Activated CD8-positive, alpha-beta T cell treated with anti-CD3 and anti-CD28 coated beads for 36 hours (primary cell): ENCODE measurements around the gene STK32A. TPM values are rescaled to one million over a fixed set of nuclear protein-coding genes. Genes with fewer than 3 reads are reported as not detected.

Experiments
- ATAC-seq: fragments of 200-7000 bp; cut with Tn5 transposase; one replicate; pipeline ENCODE4 v1.10.0; 2021; ENCODE audit warnings: mild to moderate bottlenecking, moderate library complexity
- CTCF ChIA-PET: fragments of 350-600 bp; sonication (Branson Sonifier 250); formaldehyde crosslinking; loops from one replicate; lab custom pipeline; 2021; ENCODE audit warnings: antibody characterized with exemption; lab: Charles Lee
- POLR2A ChIA-PET: fragments of 350-600 bp; sonication (Branson Sonifier 250); formaldehyde crosslinking; loops from one replicate; lab custom pipeline; 2021; ENCODE audit warnings: antibody characterized with exemption; lab: Charles Lee
- DNase-seq: peaks from one replicate; pipeline ENCODE4 v3.0.0-alpha.2; 2020
- H3K27ac Mint-ChIP-seq: one replicate; pipeline ENCODE4 v1.8.0; 2021; ENCODE audit warnings: mild to moderate bottlenecking, mixed read lengths
- H3K27me3 Mint-ChIP-seq: one replicate; pipeline ENCODE4 v1.8.0; 2021; ENCODE audit warnings: mixed read lengths
- H3K36me3 Mint-ChIP-seq: one replicate; pipeline ENCODE4 v1.8.0; 2021; ENCODE audit warnings: low read depth, mixed read lengths
- H3K4me1 Mint-ChIP-seq: one replicate; pipeline ENCODE4 v1.8.0; 2021; ENCODE audit warnings: low read depth, mixed read lengths
- H3K4me3 Mint-ChIP-seq: one replicate; pipeline ENCODE4 v1.8.0; 2021; ENCODE audit warnings: mild to moderate bottlenecking, moderate library complexity, mixed read lengths
- H3K9me3 Mint-ChIP-seq: one replicate; pipeline ENCODE4 v1.8.0; 2021; ENCODE audit warnings: mixed read lengths
- intact Hi-C: fragments of 100-400 bp; cut with micrococcal nuclease; formaldehyde crosslinking; loops from one replicate; pipeline ENCODE4 v1.10.0; 2022
- total RNA-seq, 2 experiments: library from RNA; stranded (reverse); gene quantifications; one replicate each; pipeline ENCODE4 v1.2.3, GENCODE V29; 2021
- TF ChIP-seq, protein P1 (sequence below): fragments of 200-600 bp; IDR thresholded peaks from one replicate; pipeline ENCODE4 v1.8.0; 2022; ENCODE audit warnings: antibody characterized with exemption, mild to moderate bottlenecking

Gene STK32A
- total RNA-seq, 2 experiments from 2014 or later: not detected

- no peaks in the 10 kb centered on the region for H3K36me3 Mint-ChIP-seq
- intact Hi-C loops: no loop called here
- H3K4me3 Mint-ChIP-seq: no peak overlapping the region
- DNase-seq (no peak), ATAC-seq (no peak)
- no peaks in the 10 kb centered on the region for H3K4me1 Mint-ChIP-seq
- H3K9me3 Mint-ChIP-seq: no peaks in the 10 kb centered on the region
- TF ChIP-seq, protein P1, sequence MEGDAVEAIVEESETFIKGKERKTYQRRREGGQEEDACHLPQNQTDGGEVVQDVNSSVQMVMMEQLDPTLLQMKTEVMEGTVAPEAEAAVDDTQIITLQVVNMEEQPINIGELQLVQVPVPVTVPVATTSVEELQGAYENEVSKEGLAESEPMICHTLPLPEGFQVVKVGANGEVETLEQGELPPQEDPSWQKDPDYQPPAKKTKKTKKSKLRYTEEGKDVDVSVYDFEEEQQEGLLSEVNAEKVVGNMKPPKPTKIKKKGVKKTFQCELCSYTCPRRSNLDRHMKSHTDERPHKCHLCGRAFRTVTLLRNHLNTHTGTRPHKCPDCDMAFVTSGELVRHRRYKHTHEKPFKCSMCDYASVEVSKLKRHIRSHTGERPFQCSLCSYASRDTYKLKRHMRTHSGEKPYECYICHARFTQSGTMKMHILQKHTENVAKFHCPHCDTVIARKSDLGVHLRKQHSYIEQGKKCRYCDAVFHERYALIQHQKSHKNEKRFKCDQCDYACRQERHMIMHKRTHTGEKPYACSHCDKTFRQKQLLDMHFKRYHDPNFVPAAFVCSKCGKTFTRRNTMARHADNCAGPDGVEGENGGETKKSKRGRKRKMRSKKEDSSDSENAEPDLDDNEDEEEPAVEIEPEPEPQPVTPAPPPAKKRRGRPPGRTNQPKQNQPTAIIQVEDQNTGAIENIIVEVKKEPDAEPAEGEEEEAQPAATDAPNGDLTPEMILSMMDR: no peak
- no peaks in the 10 kb centered on the region for H3K27me3 Mint-ChIP-seq
- H3K27ac Mint-ChIP-seq: no peak overlapping the region
- ChIA-PET CTCF (no interaction called here), POLR2A (no interaction called here)
These were observed 164.0 kb downstream of the STK32A start for GRCh38 chr5:147398860-147399259.

- no peak overlapping the region for H3K4me3 Mint-ChIP-seq
- CTCF ChIA-PET: no interaction called here
- POLR2A ChIA-PET: no interaction called here
These were observed 165.4 kb downstream of the STK32A start for GRCh38 chr5:147400126-147400809.

GRCh38 chr5:147400881-147401280 lies 166.1 kb downstream of the STK32A start:
- no peaks in the 10 kb centered on the region for H3K36me3 Mint-ChIP-seq
- TF ChIP-seq, protein P1: no peak
- no peak overlapping the region for H3K4me3 Mint-ChIP-seq
- H3K9me3 Mint-ChIP-seq: no peaks in the 10 kb centered on the region
- DNase-seq: no peak
- no peak overlapping the region for H3K27ac Mint-ChIP-seq
- intact Hi-C loops: no loop called here
- H3K4me1 Mint-ChIP-seq: no peaks in the 10 kb centered on the region
- no peaks in the 10 kb centered on the region for H3K27me3 Mint-ChIP-seq
- CTCF ChIA-PET: no interaction called here
- POLR2A ChIA-PET: interaction anchor here (0.6 kb wide), 1 partner anchor 186 kb away, joined by 3 read pairs; no protein-coding TSS in a partner anchor
- no peak for ATAC-seq

More at GRCh38 chr5:147400126-147400809, 165.4 kb downstream of the STK32A start:
- TF ChIP-seq, protein P1: no peak
- ATAC-seq: no peak
- intact Hi-C loops: no loop called here
- Mint-ChIP-seq H3K27me3 (no peaks in the 10 kb centered on the region), H3K27ac (no peak overlapping the region), H3K9me3 (no peaks in the 10 kb centered on the region), H3K4me1 (no peaks in the 10 kb centered on the region), H3K36me3 (no peaks in the 10 kb centered on the region)
- DNase-seq: no peak

GRCh38 chr5:147403651-147404640 lies 169.1 kb downstream of the STK32A start:
- intact Hi-C loops: no loop called here
- ATAC-seq (no peak), DNase-seq (no peak)
- no peak overlapping the region for H3K27ac Mint-ChIP-seq
- H3K27me3 Mint-ChIP-seq: no peaks in the 10 kb centered on the region
- TF ChIP-seq, protein P1: no peak
- H3K9me3 Mint-ChIP-seq: no peaks in the 10 kb centered on the region
- H3K36me3 Mint-ChIP-seq: no peaks in the 10 kb centered on the region
- H3K4me1 Mint-ChIP-seq: no peaks in the 10 kb centered on the region
- no peak overlapping the region for H3K4me3 Mint-ChIP-seq
- CTCF ChIA-PET: no interaction called here
- POLR2A ChIA-PET: no interaction called here

GRCh38 chr5:147404706-147405105 lies 169.9 kb downstream of the STK32A start:
- H3K36me3 Mint-ChIP-seq: no peaks in the 10 kb centered on the region
- H3K4me3 Mint-ChIP-seq: no peak overlapping the region
- TF ChIP-seq, protein P1: no peak
- H3K4me1 Mint-ChIP-seq: no peaks in the 10 kb centered on the region
- H3K27ac Mint-ChIP-seq: no peak overlapping the region
- intact Hi-C loops: no loop called here
- CTCF ChIA-PET: no interaction called here
- POLR2A ChIA-PET: no interaction called here
- DNase-seq (no peak), ATAC-seq (no peak)
- H3K27me3 Mint-ChIP-seq: no peaks in the 10 kb centered on the region
- H3K9me3 Mint-ChIP-seq: no peaks in the 10 kb centered on the region
